GM12874 (cell line): Measurements from ENCODE around the gene FERMT3.
A peak's percentile ranks its signal among the peaks of the same experiment; 100 is the strongest.

Experiments used
- CTCF ChIP-seq: IDR thresholded peaks from 2 replicates; pipeline ENCODE4 v1.5.1; 2011; ENCODE audit warnings: low read depth, mild to moderate bottlenecking, control low read depth, low read length, moderate library complexity; ENCODE audit not compliant: insufficient read depth

The FERMT3 gene

GRCh38 chr11:64198511-64198910 is 8.0 kb upstream of the FERMT3 start:
- TF ChIP-seq CTCF: no peak

GRCh38 chr11:64201543-64201942 is 5.0 kb upstream of the FERMT3 start:
- TF ChIP-seq CTCF: no peak

GRCh38 chr11:64202992-64203391 is 3.5 kb upstream of the FERMT3 start:
- TF ChIP-seq CTCF: no peak

GRCh38 chr11:64203421-64204079 is 3.0 kb upstream of the FERMT3 start:
- TF ChIP-seq CTCF: no peak

- no peak for TF ChIP-seq CTCF
Measured at GRCh38 chr11:64204080-64204440, 2.5 kb upstream of the FERMT3 start.

- TF ChIP-seq CTCF: peak; percentile 72
Measured at GRCh38 chr11:64204464-64204989, 2.0 kb upstream of the FERMT3 start.

GRCh38 chr11:64207256-64208085 is 950 bp downstream of the FERMT3 start:
- no peak for TF ChIP-seq CTCF
